Calu3 (cell line): ENCODE data around the gene BRAT1. TPM values are rescaled to one million over a fixed set of nuclear protein-coding genes. Genes with fewer than 3 reads are reported as not detected.

Experiments
- Bru-seq: library from RNA; stranded (reverse); fragments of 400-500 nt; gene quantifications from one replicate; lab custom pipeline; 2021; lab: Mats Ljungman, UMichigan
- BruChase-seq, 2 experiments: library from RNA; stranded (reverse); fragments of 400-500 nt; gene quantifications; one replicate each; lab custom pipeline; 2021; lab: Mats Ljungman, UMichigan
- BruUV-seq: library from RNA; stranded (reverse); fragments of 400-500 nt; replicated peaks from 2 replicates; lab custom pipeline; 2021; lab: Mats Ljungman, UMichigan
- CTCF ChIA-PET: fragments of 300-600 bp; sonication (Branson Sonifier 250); formaldehyde crosslinking; loops from one replicate; lab custom pipeline; 2022; ENCODE audit warnings: antibody characterized with exemption; lab: Charles Lee
- DNase-seq: peaks from one replicate; pipeline ENCODE4 v3.0.0; 2022
- H3K27ac Mint-ChIP-seq: one replicate; pipeline ENCODE4 v1.8.0; 2022; ENCODE audit warnings: mixed read lengths; ENCODE audit not compliant: unreplicated experiment
- H3K27me3 Mint-ChIP-seq: one replicate; pipeline ENCODE4 v1.8.0; 2022; ENCODE audit warnings: mixed read lengths; ENCODE audit not compliant: unreplicated experiment
- H3K36me3 Mint-ChIP-seq: one replicate; pipeline ENCODE4 v1.8.0; 2022; ENCODE audit warnings: mild to moderate bottlenecking, moderate library complexity, mixed read lengths; ENCODE audit not compliant: insufficient read depth, unreplicated experiment
- H3K4me1 Mint-ChIP-seq: one replicate; pipeline ENCODE4 v1.8.0; 2022; ENCODE audit warnings: mild to moderate bottlenecking, low read depth, mixed read lengths; ENCODE audit not compliant: unreplicated experiment
- H3K4me3 Mint-ChIP-seq: one replicate; pipeline ENCODE4 v1.8.0; 2022; ENCODE audit warnings: mild to moderate bottlenecking, low read depth, moderate library complexity, mixed read lengths; ENCODE audit not compliant: unreplicated experiment
- H3K9me3 Mint-ChIP-seq: one replicate; pipeline ENCODE4 v1.8.0; 2022; ENCODE audit warnings: low read depth, mixed read lengths; ENCODE audit not compliant: unreplicated experiment
- CTCF ChIP-seq: fragments of 200-600 bp; IDR thresholded peaks from one replicate; pipeline ENCODE4 v1.8.0; 2022; ENCODE audit warnings: antibody characterized with exemption; ENCODE audit not compliant: unreplicated experiment
- intact Hi-C: fragments of 100-400 bp; cut with micrococcal nuclease; formaldehyde crosslinking; loops from one replicate; pipeline ENCODE4 v1.10.0; 2022; ENCODE audit not compliant: unreplicated experiment
- long read RNA-seq: library from polyadenylated mRNA; stranded (forward); transcript quantifications from one replicate; pipeline ENCODE4 v2.0.0, GENCODE V29; 2022
- total RNA-seq: library from RNA; stranded (reverse); gene quantifications from 2 replicates; pipeline ENCODE4 v1.2.3, GENCODE V29; 2022

BRAT1 gene
- total RNA-seq (56.2 and 59.6 TPM in 2 replicates), Bru-seq, nascent RNA (percentile 78 among the genes with signal in this experiment), BruChase-seq, experiment 1, labeled RNA remaining after a 6-hour chase (percentile 79 among the genes with signal in this experiment), BruChase-seq, experiment 2, labeled RNA remaining after a 2-hour chase (percentile 82 among the genes with signal in this experiment)
- long read RNA-seq, transcript BRAT1-201 (14 exons, 2,915 nt) = major isoform, 57 of 169 reads
- long read RNA-seq, partial matches to known transcripts = 42 of 169 reads
- long read RNA-seq, other reads (novel, unspliced or antisense) = 70 of 169 reads

GRCh38 chr7:2555121-2556052 lies at the start of gene BRAT1:
TSS of gene BRAT1 (minus strand) at chr7:2555524. CDS start at chr7:2554431, 1,093 bp downstream.
- H3K4me1 Mint-ChIP-seq = peaks cover 38% of the 10 kb centered on the region
- peak; percentile 71 for TF ChIP-seq CTCF
- no peaks in the 10 kb centered on the region for H3K27me3 Mint-ChIP-seq
- peak; percentile 99 for DNase-seq
- BruUV-seq = no TSS peak
- intact Hi-C loops = loop anchor here (5.0 kb wide), 2 partner anchors 33 to 78 kb away; partner anchors contain the start of gene GRIFIN
- peaks cover 81% of the 10 kb centered on the region for H3K36me3 Mint-ChIP-seq
- peak within 1 kb of the TSS; percentile 93 for H3K4me3 Mint-ChIP-seq
- peak within 1 kb of the TSS; percentile 93 for H3K27ac Mint-ChIP-seq
- CTCF ChIA-PET = interaction anchor here (0.6 to 1.2 kb wide), 7 partner anchors 17 to 994 kb away, joined by 3 to 12 read pairs (median 6); partner anchors contain the start of gene LFNG
- no peaks in the 10 kb centered on the region for H3K9me3 Mint-ChIP-seq

- no peak for DNase-seq
- no TSS peak for BruUV-seq
- Mint-ChIP-seq H3K27me3 (no peaks in the 10 kb centered on the region), H3K36me3 (peaks cover 63% of the 10 kb centered on the region), H3K27ac (no peak overlapping the region), H3K9me3 (no peaks in the 10 kb centered on the region), H3K4me1 (no peaks in the 10 kb centered on the region), H3K4me3 (no peak overlapping the region)
- intact Hi-C loops = no loop called here
- no peak for TF ChIP-seq CTCF
- CTCF ChIA-PET = interaction anchor here (1.2 kb wide), 1 partner anchor 66 kb away, joined by 3 read pairs; no protein-coding TSS in a partner anchor
These were observed 49.4 kb upstream of the BRAT1 start for GRCh38 chr7:2604608-2605174.

- Mint-ChIP-seq H3K4me3 (no peak overlapping the region), H3K9me3 (no peaks in the 10 kb centered on the region), H3K27ac (no peak overlapping the region), H3K36me3 (peaks cover 70% of the 10 kb centered on the region), H3K27me3 (no peaks in the 10 kb centered on the region), H3K4me1 (no peaks in the 10 kb centered on the region)
- BruUV-seq = no TSS peak
- intact Hi-C loops = no loop called here
- DNase-seq = no peak
- CTCF ChIA-PET = interaction anchor here (0.6 to 1.1 kb wide), 3 partner anchors 44 to 81 kb away, joined by 3 read pairs; no protein-coding TSS in a partner anchor
- TF ChIP-seq CTCF = no peak
These were observed 48.0 kb upstream of the BRAT1 start for GRCh38 chr7:2603044-2603965.
